Esophagus (tissue), 2 donors: ENCODE results near the gene FOXJ3. TPM values are rescaled to one million over a fixed set of nuclear protein-coding genes. Genes with fewer than 3 reads are reported as not detected.

Source experiments
- H3K27ac ChIP-seq, 2 donors: one replicate each; pipeline ENCODE4 v1.5.1; 2013; ENCODE audit warnings: low read depth in 2 of 2, mild to moderate bottlenecking in 2 of 2, inconsistent platforms in 1 of 2, low read length in 1 of 2, moderate library complexity in 1 of 2
- H3K27me3 ChIP-seq, 2 donors: one replicate each; pipeline ENCODE4 v1.6.1; 2013; ENCODE audit warnings: low read length in 2 of 2, control low read depth in 1 of 2, mild to moderate bottlenecking in 1 of 2; ENCODE audit not compliant: insufficient read depth in 2 of 2, control insufficient read depth in 1 of 2
- H3K36me3 ChIP-seq, 2 donors: one replicate each; pipeline ENCODE4 v1.6.1; 2013; ENCODE audit warnings: low read length in 1 of 2; ENCODE audit not compliant: control insufficient read depth in 2 of 2, insufficient read depth in 2 of 2
- H3K4me1 ChIP-seq, 2 donors: one replicate each; pipeline ENCODE4 v1.6.1; 2013; ENCODE audit warnings: low read length in 1 of 2; ENCODE audit not compliant: control insufficient read depth in 2 of 2, insufficient read depth in 2 of 2
- H3K4me3 ChIP-seq, 2 donors: one replicate each; pipeline ENCODE4 v1.5.1; 2013; ENCODE audit warnings: low read length in 2 of 2, mild to moderate bottlenecking in 2 of 2, low read depth in 1 of 2, moderate library complexity in 1 of 2
- H3K9me3 ChIP-seq, 2 donors: one replicate each; pipeline ENCODE4 v1.6.1; 2013; ENCODE audit warnings: mild to moderate bottlenecking in 2 of 2, low read depth in 1 of 2, low read length in 1 of 2, moderate library complexity in 1 of 2; ENCODE audit not compliant: control insufficient read depth in 2 of 2, insufficient read depth in 1 of 2
- WGBS, 2 donors: extraction: QIAGEN DNeasy Blood & Tissue Kit; methylation state at CpG; one replicate each; pipeline ENCODE4 v1.1.7; 2013; 5-methylcytosine and 5-hydroxymethylcytosine counted together
- polyA plus RNA-seq, 2 donors: library from polyadenylated mRNA; stranded (reverse); fragments of 200-250 nt; gene quantifications; one replicate each; pipeline ENCODE4 v1.2.3, GENCODE V29; 2013
- donor health status: healthy with polysubstance abuse.
- donor health status: Bipolar disorder and iron deficiency.

The FOXJ3 gene
- polyA plus RNA-seq, 2 donors: 7.0 to 8.8 TPM

- Histone ChIP-seq H3K4me3 (no peak overlapping the region), H3K9me3 (no peaks in the 10 kb centered on the region), H3K27ac (no peak overlapping the region), H3K36me3 (no peaks in the 10 kb centered on the region), H3K4me1 (peaks cover 0 to 3% of the 10 kb centered on the region in 2 donors), H3K27me3 (no peaks in the 10 kb centered on the region)
- WGBS, 2 donors: 68 to 71% methylated on average over 4 of the region's 4 CpGs
Measured at GRCh38 chr1:42266253-42267135, 68.5 kb downstream of the FOXJ3 start.

GRCh38 chr1:42264511-42265190 is 70.4 kb downstream of the FOXJ3 start:
- H3K4me3 ChIP-seq: no peak overlapping the region
- H3K36me3 ChIP-seq: no peaks in the 10 kb centered on the region
- no peaks in the 10 kb centered on the region for H3K9me3 ChIP-seq
- H3K27me3 ChIP-seq: no peaks in the 10 kb centered on the region
- peaks cover 0 to 3% of the 10 kb centered on the region in 2 donors for H3K4me1 ChIP-seq
- 77 to 83% methylated on average over 4 of the region's 4 CpGs for WGBS, 2 donors
- no peak overlapping the region for H3K27ac ChIP-seq

GRCh38 chr1:42263019-42263418 is 72.0 kb downstream of the FOXJ3 start:
- peaks cover 0 to 3% of the 10 kb centered on the region in 2 donors for H3K4me1 ChIP-seq
- H3K4me3 ChIP-seq: no peak overlapping the region
- H3K27ac ChIP-seq: no peak overlapping the region
- H3K9me3 ChIP-seq: no peaks in the 10 kb centered on the region
- no peaks in the 10 kb centered on the region for H3K36me3 ChIP-seq
- no peaks in the 10 kb centered on the region for H3K27me3 ChIP-seq

GRCh38 chr1:42260376-42261070 is 74.5 kb downstream of the FOXJ3 start:
- H3K27ac ChIP-seq: no peak overlapping the region
- WGBS, 2 donors: 86 to 91% methylated on average over 1 of the region's 1 CpG
- H3K36me3 ChIP-seq: no peaks in the 10 kb centered on the region
- no peaks in the 10 kb centered on the region for H3K27me3 ChIP-seq
- no peaks in the 10 kb centered on the region for H3K4me1 ChIP-seq
- no peak overlapping the region for H3K4me3 ChIP-seq
- no peaks in the 10 kb centered on the region for H3K9me3 ChIP-seq

- H3K27me3 ChIP-seq: no peaks in the 10 kb centered on the region
- H3K9me3 ChIP-seq: no peaks in the 10 kb centered on the region
- H3K4me3 ChIP-seq: no peak overlapping the region
- H3K4me1 ChIP-seq: no peaks in the 10 kb centered on the region
- H3K36me3 ChIP-seq: no peaks in the 10 kb centered on the region
- 14 to 25% methylated on average over 4 of the region's 4 CpGs for WGBS, 2 donors
- H3K27ac ChIP-seq: peak overlapping the region in 1 of 2 donors; percentile 49
Measured at GRCh38 chr1:42259739-42260064, 75.3 kb downstream of the FOXJ3 start.

- no peak overlapping the region for H3K4me3 ChIP-seq
- H3K9me3 ChIP-seq: no peaks in the 10 kb centered on the region
- H3K27me3 ChIP-seq: no peaks in the 10 kb centered on the region
- H3K36me3 ChIP-seq: no peaks in the 10 kb centered on the region
- H3K4me1 ChIP-seq: no peaks in the 10 kb centered on the region
- peak overlapping the region in 1 of 2 donors; percentile 49 for H3K27ac ChIP-seq
- WGBS, 2 donors: 44 to 46% methylated on average over 4 of the region's 4 CpGs
Measured at GRCh38 chr1:42259059-42259738, 75.8 kb downstream of the FOXJ3 start.

- H3K4me3 ChIP-seq: no peak overlapping the region
- no peaks in the 10 kb centered on the region for H3K4me1 ChIP-seq
- no peak overlapping the region for H3K27ac ChIP-seq
- WGBS, 2 donors: 83 to 90% methylated on average over 1 of the region's 1 CpG
- H3K27me3 ChIP-seq: no peaks in the 10 kb centered on the region
- H3K9me3 ChIP-seq: no peaks in the 10 kb centered on the region
- no peaks in the 10 kb centered on the region for H3K36me3 ChIP-seq
Measured at GRCh38 chr1:42258218-42258617, 76.8 kb downstream of the FOXJ3 start.

GRCh38 chr1:42251042-42251441 is 84.0 kb downstream of the FOXJ3 start:
- 100% methylated on average over 1 of the region's 1 CpG for WGBS, 2 donors
- no peaks in the 10 kb centered on the region for H3K27me3 ChIP-seq

GRCh38 chr1:42250164-42250563 is 84.9 kb downstream of the FOXJ3 start:
- no peak overlapping the region for H3K27ac ChIP-seq
- H3K4me3 ChIP-seq: no peak overlapping the region
- H3K27me3 ChIP-seq: no peaks in the 10 kb centered on the region
- 65 to 71% methylated on average over 3 of the region's 3 CpGs for WGBS, 2 donors
- H3K9me3 ChIP-seq: no peaks in the 10 kb centered on the region
- no peaks in the 10 kb centered on the region for H3K36me3 ChIP-seq
- no peaks in the 10 kb centered on the region for H3K4me1 ChIP-seq

More at GRCh38 chr1:42251042-42251441, 84.0 kb downstream of the FOXJ3 start:
- Histone ChIP-seq H3K27ac (no peak overlapping the region), H3K4me3 (no peak overlapping the region), H3K9me3 (no peaks in the 10 kb centered on the region), H3K4me1 (no peaks in the 10 kb centered on the region), H3K36me3 (no peaks in the 10 kb centered on the region)
